Spleen (tissue), 7 donors: ENCODE data around the gene COL5A2.

Source experiments
- POLR2A ChIP-seq, 3 donors: fragments of 450-650 bp; IDR thresholded peaks; one replicate each; pipeline ENCODE4 v1.5.1; 2017; ENCODE audit warnings: antibody characterized with exemption in 3 of 3, mild to moderate bottlenecking in 1 of 3
- POLR2AphosphoS5 ChIP-seq, 3 donors: sonication (generic); formaldehyde crosslinking; IDR thresholded peaks; one replicate each; pipeline ENCODE4 v1.5.1; 2017; ENCODE audit warnings: antibody characterized with exemption in 3 of 3
- TF ChIP-seq, protein P1 (sequence below), 11 experiments: fragments of 200-600 bp in 7 of 11; fragments of 450-650 bp in 4 of 11; sonication (generic) in 4 of 11; IDR thresholded peaks in 8 of 11; conservative IDR thresholded peaks in 3 of 11; 1 replicate in 7 of 11; 2 replicates in 4 of 11; pipeline versions ENCODE4 v1.4.0 to v1.8.0; 2016 to 2021; ENCODE audit warnings: antibody characterized with exemption in 11 of 11, inconsistent platforms in 4 of 11, mild to moderate bottlenecking in 1 of 11
- donor health status: DM: no; HTN: no; CAD: no; lungs with moderate emphysema.
- donor health status: DM: no; HTN: no; CAD: no.
- donor health status: DM: no; HTN: no; CAD: no.

DNA sequence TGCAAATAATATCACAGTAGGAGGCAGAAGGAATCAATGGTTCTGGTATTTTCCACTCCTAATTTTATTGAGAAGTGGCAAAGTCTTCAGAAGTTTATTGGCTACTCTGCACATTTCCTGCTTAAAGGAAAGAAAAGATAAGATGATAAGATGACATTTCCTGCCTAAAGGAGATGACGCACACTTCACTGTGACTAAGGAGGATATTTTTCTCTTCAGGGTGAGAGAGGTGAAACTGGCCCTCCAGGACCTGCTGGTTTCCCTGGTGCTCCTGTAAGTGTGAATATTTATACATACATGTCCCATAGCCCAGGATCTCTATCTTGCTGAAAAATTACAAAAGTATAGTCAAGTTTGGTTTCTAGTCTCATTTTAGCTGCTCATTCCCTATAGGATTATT is 177.5 kb downstream of the COL5A2 start:
- TF ChIP-seq, protein P1, sequence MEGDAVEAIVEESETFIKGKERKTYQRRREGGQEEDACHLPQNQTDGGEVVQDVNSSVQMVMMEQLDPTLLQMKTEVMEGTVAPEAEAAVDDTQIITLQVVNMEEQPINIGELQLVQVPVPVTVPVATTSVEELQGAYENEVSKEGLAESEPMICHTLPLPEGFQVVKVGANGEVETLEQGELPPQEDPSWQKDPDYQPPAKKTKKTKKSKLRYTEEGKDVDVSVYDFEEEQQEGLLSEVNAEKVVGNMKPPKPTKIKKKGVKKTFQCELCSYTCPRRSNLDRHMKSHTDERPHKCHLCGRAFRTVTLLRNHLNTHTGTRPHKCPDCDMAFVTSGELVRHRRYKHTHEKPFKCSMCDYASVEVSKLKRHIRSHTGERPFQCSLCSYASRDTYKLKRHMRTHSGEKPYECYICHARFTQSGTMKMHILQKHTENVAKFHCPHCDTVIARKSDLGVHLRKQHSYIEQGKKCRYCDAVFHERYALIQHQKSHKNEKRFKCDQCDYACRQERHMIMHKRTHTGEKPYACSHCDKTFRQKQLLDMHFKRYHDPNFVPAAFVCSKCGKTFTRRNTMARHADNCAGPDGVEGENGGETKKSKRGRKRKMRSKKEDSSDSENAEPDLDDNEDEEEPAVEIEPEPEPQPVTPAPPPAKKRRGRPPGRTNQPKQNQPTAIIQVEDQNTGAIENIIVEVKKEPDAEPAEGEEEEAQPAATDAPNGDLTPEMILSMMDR (IDR thresholded peaks at IDR 0.05 in 8 of 11, conservative IDR thresholded peaks at IDR 0.05 in 3 of 11) = no peak
- TF ChIP-seq POLR2A (IDR thresholded peaks at IDR 0.05) = no peak
- TF ChIP-seq POLR2AphosphoS5 (IDR thresholded peaks at IDR 0.05) = no peak
